NAMALWA (cell line): ENCODE data around the gene DES.
"Not testable (repeated sequence)": the region's sequence is repeated elsewhere in the genome, so short reads cannot be mapped to it uniquely, and the experiment has no call there.

Experiments
- DNase-seq: peaks from one replicate; pipeline ENCODE4 v3.0.0-alpha.2; 2015; ENCODE audit warnings: low spot score

Gene DES

DNA sequence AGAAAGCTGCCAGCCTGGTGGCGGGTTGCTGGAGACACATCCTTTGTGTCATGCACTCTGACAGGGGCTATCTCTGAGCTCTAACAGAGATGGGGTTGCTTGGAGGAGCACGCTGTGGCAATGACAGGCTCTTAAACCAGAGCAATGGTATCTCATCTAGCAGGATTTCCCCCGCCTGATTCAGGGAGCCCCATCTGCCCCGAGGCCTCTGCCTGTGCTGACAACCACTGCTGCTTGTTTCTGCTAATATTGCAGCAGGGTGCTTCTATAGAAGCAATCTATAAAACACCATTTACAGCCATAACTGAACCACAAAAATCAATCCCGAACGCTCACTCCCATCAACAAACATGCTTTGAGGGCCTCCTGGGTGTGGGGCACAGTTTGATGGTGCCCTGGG, 17.6 kb upstream of the DES start:
- no peak for DNase-seq

DNA sequence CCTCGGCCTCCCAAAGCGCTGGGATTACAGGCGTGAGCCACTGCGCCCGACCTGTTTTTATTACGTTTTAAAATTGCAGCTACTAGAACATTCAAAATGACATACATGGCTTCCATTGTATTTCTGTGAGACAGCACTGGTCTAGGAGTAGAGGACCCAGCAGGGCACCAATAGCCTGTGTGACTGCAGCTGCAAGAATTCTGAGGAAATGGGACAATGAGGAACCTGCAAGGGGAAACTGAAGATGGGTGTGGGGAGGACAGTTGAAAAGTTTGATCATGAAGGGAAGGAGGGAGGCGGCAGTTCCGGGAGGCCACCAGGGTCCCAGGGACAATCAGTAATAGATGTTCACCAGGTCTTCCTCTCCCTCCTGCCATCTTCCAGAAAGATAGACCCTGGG, 16.6 kb upstream of the DES start:
- no peak for DNase-seq

DNA sequence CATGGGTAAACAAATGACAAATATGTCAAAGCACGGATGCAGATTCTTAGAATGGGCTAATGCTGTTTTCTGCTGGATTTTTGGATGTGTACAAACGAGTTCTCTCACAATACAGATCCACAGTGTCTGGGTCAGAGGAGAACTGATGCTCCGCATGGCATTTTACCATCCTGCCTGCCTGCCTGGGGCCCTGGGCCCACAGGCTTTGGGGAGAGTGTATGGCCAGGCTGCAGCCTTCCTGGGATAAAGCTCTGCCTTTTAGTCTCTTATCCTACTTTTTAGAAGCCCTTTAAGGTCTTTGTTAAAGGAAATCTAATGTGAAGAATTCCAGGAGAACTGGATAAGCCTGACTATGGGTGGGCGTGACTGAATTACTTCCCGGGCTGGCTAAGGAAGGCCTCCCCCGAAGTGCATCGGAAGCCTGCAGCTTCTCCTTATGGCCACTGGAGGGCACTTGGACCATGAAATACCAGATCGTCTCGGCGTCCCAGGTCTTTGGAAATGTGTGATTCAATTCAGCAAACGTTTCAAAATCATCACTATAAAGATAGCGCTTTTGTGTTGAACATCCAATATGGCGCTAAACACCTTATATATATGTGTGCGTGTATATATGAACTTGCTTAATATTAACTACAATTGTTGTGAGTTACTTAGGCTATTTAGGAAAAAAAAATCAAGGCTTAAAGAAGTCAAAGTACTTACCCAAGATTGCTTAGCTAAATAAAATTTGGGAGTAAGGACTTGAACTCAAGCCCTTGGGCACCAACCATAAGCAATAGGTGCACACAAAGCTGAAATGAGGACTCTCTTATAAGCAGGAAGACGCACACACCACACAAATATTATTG, 15.3 kb upstream of the DES start:
- peak; percentile 85 for DNase-seq

DNA sequence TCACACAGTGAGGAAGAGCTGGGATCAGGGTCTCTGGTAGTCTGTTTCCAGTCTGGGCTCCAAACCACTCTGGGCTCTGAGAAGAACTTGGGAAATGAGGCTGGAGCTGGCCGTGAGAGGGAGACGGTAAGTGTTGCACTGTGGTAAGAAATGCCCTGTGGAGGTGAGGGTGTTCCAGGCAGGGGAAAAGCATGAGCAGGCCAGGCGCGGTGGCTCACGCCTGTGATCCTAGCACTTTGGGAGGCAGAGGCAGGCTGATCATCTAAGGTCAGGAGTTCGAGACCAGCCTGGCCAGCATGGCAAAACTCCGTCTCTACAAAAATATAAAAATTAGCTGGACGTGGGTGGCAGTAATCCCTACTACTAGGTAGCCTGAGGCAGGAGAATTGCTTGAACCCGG, 14.3 kb upstream of the DES start:
- DNase-seq = no peak

- no peak for DNase-seq
Measured at GRCh38 chr2:219404291-219404910, 13.8 kb upstream of the DES start.

DNA sequence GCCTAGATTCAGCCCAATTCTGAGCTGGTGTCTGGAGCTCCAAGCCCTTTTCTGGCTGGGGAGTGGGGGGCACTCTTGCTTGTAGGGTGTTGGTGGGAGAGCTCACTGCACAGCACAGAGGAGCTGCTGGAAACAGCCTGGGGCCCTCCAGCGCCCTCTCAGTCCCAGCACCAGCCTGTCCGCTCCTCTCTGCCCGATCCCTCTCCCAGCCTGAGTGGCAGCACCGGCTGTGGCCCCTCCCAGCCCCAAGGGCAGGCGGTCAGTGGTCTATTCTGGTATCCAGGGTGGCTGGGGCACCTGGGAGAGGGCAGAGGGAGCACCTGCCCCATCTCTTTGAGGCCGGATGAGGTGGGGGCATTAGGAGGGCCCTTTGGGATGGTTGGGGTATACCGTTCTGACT, 13.2 kb upstream of the DES start:
- no peak for DNase-seq

- DNase-seq = no peak
Measured at GRCh38 chr2:219405451-219405850, 12.7 kb upstream of the DES start.

DNA sequence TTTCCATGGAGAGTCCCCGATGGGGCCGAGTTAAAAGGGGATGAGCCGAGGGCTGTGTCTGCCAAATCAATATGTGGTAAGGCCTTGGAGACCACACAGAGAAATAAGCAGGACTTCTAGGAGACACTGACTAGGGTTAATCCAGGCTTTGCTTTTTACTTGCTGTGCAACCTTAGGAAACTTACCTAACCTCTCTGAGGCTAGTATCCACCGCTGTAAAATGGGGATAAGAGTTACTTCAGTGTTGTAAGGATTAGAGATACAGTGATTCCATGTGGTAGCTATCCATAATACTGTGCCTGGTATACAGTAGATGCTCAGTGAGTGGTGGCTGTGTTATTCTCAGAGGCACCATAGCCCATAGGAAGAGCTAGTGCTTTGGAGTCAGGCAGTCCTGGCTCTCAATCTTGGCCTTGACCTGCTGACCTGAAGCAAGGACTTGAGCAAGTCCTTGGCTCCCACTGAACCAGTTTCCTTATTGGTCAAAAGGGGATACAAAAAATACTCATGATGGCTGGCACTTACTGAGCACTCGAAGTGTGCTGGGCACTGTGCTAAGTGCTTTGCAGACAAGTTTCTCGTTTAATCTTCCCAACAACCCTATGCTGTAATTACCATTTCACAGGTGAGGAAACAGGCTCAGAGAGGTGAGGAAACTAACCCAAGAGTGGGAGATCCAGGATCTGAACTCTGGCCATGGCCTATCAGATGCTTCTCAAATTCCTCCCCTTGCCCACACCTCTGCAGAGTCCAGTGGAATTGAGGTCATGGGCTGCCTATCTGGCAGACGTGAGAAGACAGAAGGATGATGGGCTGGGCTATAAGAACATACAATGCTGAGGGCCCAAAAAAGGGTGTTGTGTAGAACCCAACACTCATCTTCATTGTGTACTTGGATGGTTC, 12.0 kb upstream of the DES start:
- DNase-seq = no peak

GRCh38 chr2:219406861-219407230, 11.3 kb upstream of the DES start:
- no peak for DNase-seq

- DNase-seq = not testable (repeated sequence)
Measured at GRCh38 chr2:219407343-219407742, 10.8 kb upstream of the DES start.

DNA sequence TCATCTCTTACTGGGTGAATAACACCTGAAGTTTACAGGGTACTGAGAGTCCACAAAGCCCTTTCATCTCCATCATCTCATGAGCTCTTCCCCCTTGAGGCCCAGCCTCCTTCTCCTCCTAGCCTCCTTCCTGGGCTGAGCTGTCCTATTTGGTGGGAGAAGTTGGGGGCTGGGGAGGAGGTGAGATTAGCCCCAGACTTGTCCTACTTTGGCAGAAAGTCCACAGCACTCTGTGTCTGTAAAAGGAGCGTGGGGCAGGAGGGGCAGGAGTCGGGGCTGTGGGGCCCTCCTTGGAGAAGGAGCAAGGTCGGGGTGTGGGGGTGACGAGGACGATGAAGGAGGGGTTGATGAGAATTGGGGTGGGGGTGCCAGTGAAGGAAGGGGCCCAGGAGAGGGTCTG, 10.0 kb upstream of the DES start:
- no peak for DNase-seq

GRCh38 chr2:219408631-219409030, 9.5 kb upstream of the DES start:
- DNase-seq = no peak

DNA sequence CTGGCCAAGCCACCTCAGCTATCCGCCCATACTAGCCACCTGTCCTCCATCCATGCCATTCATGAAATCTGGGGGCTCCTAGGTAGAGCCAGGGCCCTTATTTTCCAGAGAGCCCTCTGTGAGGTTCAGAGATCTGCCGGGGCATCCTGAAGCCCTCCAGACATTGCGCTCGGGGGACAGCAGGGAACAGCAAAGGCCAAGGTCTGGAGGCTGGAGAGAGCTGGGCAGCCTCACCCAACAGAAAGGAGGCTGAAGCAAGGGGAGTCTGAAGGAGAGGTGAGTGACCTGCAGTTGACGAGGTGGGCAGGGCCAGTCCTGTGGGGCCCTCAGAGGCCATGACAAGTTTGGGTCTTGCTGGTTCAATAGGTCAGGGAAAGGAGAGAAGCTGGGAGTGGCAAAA, 8.6 kb upstream of the DES start:
- DNase-seq = no peak

DNA sequence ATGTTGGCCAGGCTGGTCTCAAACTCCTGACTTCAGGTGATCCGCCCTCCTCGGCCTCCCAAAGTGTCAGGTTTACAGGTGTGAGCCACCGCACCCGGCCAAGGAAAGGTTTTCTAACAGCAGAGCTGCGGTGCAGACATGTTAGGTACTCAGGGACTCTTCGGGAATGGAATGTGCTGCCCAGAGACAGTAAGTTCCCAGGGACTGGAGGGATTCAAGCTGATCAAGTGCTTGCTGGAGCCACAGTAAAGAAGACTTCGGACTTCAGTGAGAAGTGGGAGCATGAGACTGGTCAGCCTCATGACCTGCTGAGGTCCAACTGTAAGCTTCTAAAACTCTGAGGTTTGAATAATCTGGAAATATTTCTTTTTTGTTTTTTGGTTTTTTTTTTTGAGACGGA, 7.8 kb upstream of the DES start:
- DNase-seq = no peak

DNA sequence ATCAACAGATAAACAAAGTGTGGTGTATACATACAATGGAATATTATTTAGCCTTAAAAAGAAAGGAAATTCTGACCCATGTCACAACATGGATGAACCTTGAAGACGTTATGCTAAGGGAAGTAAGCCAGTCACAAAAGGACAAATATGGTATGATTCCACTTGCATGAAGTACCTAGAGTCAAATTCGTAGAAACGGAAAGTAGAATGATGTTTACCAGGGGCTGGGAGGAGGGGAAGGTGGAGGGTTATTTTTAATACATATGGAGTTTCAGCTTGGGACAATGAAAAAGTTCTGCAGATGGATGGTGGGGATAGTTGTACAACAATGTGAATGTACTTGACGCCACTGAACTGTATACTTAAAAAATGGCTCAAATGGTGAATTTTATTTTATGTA, 3.3 kb upstream of the DES start:
- DNase-seq = no peak

- DNase-seq = no peak
Measured at GRCh38 chr2:219415580-219416234, 2.5 kb upstream of the DES start.

GRCh38 chr2:219416235-219416602, 2.0 kb upstream of the DES start:
- DNase-seq = no peak

DNA sequence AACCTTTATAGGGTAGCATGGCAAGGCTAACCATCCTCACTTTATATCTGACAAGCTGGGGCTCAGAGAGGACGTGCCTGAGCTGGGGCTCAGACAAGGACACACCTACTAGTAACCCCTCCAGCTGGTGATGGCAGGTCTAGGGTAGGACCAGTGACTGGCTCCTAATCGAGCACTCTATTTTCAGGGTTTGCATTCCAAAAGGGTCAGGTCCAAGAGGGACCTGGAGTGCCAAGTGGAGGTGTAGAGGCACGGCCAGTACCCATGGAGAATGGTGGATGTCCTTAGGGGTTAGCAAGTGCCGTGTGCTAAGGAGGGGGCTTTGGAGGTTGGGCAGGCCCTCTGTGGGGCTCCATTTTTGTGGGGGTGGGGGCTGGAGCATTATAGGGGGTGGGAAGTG, 1.2 kb upstream of the DES start:
- DNase-seq = no peak

GRCh38 chr2:219417374-219417773, 803 bp upstream of the DES start:
- no peak for DNase-seq

DNA sequence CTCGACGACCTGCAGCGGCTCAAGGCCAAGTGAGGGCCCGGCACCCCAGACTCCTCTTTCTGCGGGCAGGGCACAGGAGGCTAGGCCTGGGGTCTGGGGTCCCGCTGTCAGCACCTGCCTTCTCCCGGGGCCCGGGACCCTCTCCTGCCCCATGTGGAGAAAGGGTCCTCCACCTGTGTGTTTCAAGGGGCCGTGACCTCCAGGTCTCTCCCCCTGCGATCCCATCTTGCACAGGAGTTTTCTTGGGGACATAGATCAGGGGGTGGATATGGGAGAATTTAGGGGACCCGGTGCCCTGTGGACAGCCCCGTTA, 791 bp downstream of the DES start:
- no peak for DNase-seq

DNA sequence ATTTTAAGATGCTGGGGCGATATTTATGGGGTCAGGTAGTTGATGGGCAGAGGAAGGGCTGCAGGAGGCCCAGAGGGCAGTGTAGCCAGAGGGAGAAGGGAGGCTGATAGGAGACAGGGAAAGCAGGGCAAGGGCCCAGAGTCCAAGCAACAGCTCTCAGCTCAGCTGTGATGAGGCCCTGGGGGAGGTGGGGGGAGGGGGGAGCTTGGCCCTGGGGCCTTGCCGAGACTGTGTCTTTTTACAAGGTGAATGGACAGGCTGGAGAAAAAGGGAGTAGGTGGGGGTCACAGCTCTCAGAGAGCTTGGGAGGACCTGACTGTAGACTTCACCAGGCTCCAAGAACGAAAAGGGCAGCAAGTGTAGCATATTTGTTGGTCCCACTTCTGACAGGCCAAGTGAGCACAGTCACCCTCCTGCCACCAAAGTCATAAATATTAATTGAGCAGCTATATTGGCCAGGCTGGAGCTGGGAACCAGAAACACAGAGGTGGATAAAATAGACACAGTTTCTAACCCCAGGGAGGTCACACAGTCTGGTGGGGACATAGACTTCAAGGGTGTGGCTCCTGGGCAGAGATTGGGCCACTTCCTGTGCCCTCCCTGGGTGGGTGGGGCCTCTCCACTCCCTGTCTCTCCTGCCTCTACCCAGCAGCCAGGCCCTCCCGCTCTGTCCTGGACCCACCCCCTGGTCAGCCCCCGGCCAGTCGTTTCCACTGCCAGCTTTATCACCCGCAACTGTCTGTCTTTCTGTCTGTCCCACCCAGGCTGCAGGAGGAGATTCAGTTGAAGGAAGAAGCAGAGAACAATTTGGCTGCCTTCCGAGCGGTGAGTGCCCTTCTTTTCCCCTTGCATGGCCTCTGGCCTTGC, 1.4 kb downstream of the DES start:
- DNase-seq = no peak

GRCh38 chr2:219420687-219421086, 2.5 kb downstream of the DES start:
- DNase-seq = no peak
